RCC 7860 (cell line): Measurements from ENCODE around the gene EHMT1.

ENCODE experiments used
- DNase-seq: peaks from one replicate; pipeline ENCODE4 v3.0.0-alpha.2; 2015; ENCODE audit warnings: low spot score
- FAIRE-seq: peaks from 2 replicates; lab custom pipeline; 2012; peaks lifted over from hg19 to GRCh38; lab: Jason Lieb, UNC

The EHMT1 gene

GRCh38 chr9:137643921-137644320 lies 25.1 kb downstream of the EHMT1 start:
- DNase-seq (no peak), FAIRE-seq (no peak)

- FAIRE-seq (no peak), DNase-seq (no peak)
Measured at GRCh38 chr9:137645211-137645610, 26.4 kb downstream of the EHMT1 start.

- FAIRE-seq = no peak
- no peak for DNase-seq
Measured at GRCh38 chr9:137646341-137646740, 27.5 kb downstream of the EHMT1 start.

- no peak for DNase-seq
- FAIRE-seq = no peak
Measured at GRCh38 chr9:137647096-137647714, 28.4 kb downstream of the EHMT1 start.

- FAIRE-seq (no peak), DNase-seq (no peak)
Measured at GRCh38 chr9:137648396-137648795, 29.6 kb downstream of the EHMT1 start.

GRCh38 chr9:137649553-137649952 lies 30.7 kb downstream of the EHMT1 start:
- DNase-seq = no peak
- no peak for FAIRE-seq

GRCh38 chr9:137650259-137650658 lies 31.5 kb downstream of the EHMT1 start:
- no peak for FAIRE-seq
- no peak for DNase-seq

GRCh38 chr9:137650779-137651178 lies 32.0 kb downstream of the EHMT1 start:
- DNase-seq = no peak
- FAIRE-seq = no peak

- FAIRE-seq (no peak), DNase-seq (no peak)
Measured at GRCh38 chr9:137656416-137656815, 37.6 kb downstream of the EHMT1 start.

GRCh38 chr9:137657606-137658005 lies 38.8 kb downstream of the EHMT1 start:
- FAIRE-seq (no peak), DNase-seq (no peak)

GRCh38 chr9:137658781-137659180 lies 40.0 kb downstream of the EHMT1 start:
- no peak for DNase-seq
- no peak for FAIRE-seq

- FAIRE-seq (no peak), DNase-seq (no peak)
Measured at GRCh38 chr9:137660144-137660543, 41.3 kb downstream of the EHMT1 start.

GRCh38 chr9:137663584-137663983 lies 44.8 kb downstream of the EHMT1 start:
- FAIRE-seq (no peak), DNase-seq (no peak)

- FAIRE-seq (no peak), DNase-seq (no peak)
Measured at GRCh38 chr9:137664676-137665075, 45.9 kb downstream of the EHMT1 start.

- no peak for FAIRE-seq
- DNase-seq = no peak
Measured at GRCh38 chr9:137665226-137665625, 46.4 kb downstream of the EHMT1 start.

GRCh38 chr9:137665697-137666512 lies 47.1 kb downstream of the EHMT1 start:
- DNase-seq (no peak), FAIRE-seq (no peak)

GRCh38 chr9:137666513-137666822 lies 47.7 kb downstream of the EHMT1 start:
- FAIRE-seq = no peak
- no peak for DNase-seq

GRCh38 chr9:137666955-137667670 lies 48.3 kb downstream of the EHMT1 start:
- no peak for DNase-seq
- no peak for FAIRE-seq

- no peak for FAIRE-seq
- no peak for DNase-seq
Measured at GRCh38 chr9:137668203-137668602, 49.4 kb downstream of the EHMT1 start.

- no peak for FAIRE-seq
- no peak for DNase-seq
Measured at GRCh38 chr9:137669261-137669672, 50.5 kb downstream of the EHMT1 start.

GRCh38 chr9:137670391-137671195 lies 51.8 kb downstream of the EHMT1 start:
- FAIRE-seq = no peak
- no peak for DNase-seq
